NCI-H2227 (cell line): Measurements from ENCODE around the gene SPOP.

Experiments used
- DNase-seq: peaks from one replicate; lab custom pipeline; 2025; ENCODE audit not compliant: unreplicated experiment; lab: John Stamatoyannopoulos, UW

SPOP gene

DNA sequence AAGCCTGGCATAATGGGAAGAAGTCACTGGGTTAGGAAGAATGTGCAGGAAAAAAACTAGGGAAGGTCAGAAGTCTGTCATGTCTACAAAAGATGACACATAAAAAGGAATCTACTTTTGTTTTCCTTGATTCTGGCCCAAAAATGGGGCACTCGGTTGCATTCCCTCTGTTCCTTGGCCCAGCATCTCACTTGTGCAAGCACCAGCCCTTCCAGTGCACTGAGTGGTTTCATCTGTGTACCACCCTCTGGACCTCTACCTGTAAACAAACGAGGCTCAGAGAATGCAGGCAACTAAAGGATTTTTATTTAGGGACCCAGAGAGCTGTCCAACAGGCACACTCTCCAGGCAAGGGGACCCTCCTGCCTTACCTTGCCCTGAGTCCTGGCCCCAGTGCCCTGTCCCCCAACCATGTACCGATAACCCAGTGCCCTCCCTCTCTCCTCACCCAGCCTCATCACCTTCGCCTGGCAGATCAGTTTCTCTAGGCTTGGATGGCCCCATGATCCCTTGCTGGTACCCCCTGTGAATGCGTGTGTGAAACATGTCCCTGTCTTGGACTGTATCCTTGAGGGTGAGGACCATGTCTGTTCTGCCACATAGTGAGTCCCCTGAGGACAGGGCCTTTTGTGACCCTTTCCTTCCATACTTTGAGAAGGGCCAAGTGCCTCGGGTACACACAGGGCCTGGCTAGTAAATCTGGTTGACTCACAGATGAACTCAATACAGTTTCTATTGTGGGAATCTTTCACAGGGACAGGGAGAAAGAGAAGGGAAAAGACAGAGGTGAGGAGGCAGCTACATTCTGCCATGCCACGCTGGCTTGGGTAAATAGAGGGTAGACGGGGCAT is 88.9 kb downstream of the SPOP start:
- DNase-seq, result no peak

DNA sequence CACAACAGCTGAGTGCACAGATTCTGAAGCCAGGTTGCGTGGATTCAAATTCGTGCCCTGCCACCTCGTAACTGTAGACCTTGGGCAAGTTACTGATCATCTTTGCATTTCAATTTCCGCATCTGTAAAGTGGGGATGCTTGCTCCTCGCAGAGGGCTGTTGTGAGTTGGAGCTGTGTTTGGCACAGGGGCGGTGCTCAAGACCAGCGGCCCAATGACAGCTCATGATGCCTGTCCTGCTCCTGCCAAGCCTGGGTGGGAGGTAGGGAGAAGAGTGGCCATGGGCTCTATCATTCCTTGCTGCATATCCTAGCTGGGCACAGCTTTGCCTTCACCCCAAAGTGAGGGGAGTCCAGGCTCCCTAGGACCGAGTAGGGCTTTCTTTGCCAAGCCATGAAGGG is 89.6 kb downstream of the SPOP start:
- no peak for DNase-seq

DNA sequence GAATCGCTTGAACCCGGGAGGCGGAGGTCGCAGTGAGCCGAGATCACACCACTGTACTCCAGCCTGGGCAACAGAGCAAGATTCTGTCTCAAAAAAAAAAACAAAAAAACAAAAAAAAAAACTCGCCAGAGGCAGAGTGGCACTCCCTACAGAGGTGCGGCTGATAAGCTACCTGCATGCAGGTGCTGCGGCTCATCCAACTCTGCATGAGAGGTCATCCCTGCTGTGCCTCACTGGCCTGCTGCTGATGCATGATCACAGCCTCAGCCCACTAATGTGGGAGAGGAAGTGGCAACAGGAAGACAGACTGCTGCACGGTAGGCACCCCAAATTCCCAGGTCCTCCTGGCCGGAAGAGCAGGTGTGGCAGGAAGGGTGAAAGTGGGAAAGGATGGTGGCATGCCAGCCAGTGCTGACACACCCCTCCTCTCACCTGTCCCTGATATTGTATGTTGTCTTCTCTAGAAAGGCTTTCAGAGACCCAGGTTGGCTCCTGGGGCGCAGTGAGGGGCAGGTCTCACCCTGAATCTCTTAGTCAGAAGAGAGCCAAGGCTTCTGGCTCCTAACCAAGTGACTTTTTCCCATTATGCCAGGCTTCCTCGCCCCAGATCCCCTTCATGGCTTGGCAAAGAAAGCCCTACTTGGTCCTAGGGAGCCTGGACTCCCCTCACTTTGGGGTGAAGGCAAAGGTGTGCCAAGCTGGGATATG is 90.4 kb downstream of the SPOP start:
- no peak for DNase-seq

GRCh38 chr17:49585422-49586027 is 92.4 kb downstream of the SPOP start:
- DNase-seq, result no peak

GRCh38 chr17:49583889-49584288 is 94.0 kb downstream of the SPOP start:
- DNase-seq, result no peak

DNA sequence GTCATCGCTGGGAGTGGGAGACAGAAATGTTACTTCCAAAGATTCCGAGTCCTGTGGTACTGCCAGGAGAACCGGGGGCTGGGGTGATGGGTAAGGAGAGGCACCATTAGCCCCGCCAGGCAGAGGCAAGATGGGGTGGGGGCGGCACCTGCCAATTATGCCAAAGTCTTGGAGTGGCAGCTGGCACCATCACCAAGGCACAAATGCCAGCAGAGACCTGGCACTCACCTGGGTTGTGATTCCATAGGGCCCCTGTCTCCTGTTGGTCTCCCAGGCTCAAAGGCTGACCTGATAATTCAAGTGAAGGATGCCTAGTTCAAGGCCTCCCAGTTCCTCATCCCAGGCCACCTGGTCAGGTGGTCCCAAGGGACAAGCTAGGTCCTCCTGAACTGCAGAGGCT is 94.7 kb downstream of the SPOP start:
- DNase-seq, result no peak

GRCh38 chr17:49582789-49583188 is 95.1 kb downstream of the SPOP start:
- DNase-seq, result no peak

DNA sequence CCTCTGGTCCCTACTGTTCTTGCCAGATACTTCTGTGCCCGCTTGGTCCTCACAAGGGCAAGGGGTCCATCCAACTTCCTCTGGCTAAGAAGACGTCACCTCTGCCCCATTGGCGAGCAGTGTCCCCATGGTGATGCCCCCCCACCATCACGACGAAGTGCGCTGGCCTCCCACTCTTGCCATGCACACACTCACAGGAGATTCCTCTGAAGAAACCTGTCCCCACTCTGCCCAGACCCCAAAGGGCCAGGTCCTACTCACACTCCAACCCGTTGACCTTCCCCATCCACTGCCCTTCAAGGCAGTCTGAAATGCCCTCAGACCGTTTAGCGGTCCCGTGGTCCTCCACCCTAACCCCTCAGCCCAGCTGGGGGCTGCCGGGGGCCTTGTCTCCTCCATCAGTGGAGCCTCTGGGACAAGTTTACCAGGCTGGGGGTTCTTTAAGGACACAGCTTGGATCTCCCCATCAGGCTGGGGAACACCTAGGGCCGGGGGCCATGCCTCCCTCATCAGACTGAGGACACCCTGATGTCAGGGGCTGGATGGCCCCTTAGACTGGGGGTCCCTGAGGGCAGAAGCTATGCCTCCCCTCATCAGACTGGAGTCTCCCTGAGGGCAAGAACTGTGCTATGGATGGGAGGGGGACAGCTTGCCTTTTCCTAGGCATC is 95.7 kb downstream of the SPOP start:
- no peak for DNase-seq

GRCh38 chr17:49581648-49581998 is 96.3 kb downstream of the SPOP start:
- DNase-seq, result no peak

GRCh38 chr17:49580981-49581647 is 96.8 kb downstream of the SPOP start:
- no peak for DNase-seq

- no peak for DNase-seq
Observed at GRCh38 chr17:49580055-49580721, 97.7 kb downstream of the SPOP start.

DNA sequence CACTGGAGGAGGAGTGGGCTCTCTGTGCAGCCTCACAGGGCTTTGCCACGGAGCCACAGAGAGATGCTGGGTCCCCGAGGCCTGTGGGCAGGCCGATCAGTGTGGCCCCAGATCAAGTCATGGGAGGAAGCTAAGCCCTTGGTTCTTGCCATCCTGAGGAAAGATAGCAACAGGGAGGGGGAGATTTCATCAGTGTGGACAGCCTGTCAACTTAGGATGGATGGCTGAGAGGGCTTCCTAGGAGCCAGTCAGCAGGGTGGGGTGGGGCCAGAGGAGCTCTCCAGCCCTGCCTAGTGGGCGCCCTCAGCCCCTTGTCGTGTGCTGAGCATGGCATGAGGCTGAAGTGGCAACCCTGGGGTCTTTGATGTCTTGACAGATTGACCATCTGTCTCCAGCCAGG is 98.4 kb downstream of the SPOP start:
- no peak for DNase-seq

DNA sequence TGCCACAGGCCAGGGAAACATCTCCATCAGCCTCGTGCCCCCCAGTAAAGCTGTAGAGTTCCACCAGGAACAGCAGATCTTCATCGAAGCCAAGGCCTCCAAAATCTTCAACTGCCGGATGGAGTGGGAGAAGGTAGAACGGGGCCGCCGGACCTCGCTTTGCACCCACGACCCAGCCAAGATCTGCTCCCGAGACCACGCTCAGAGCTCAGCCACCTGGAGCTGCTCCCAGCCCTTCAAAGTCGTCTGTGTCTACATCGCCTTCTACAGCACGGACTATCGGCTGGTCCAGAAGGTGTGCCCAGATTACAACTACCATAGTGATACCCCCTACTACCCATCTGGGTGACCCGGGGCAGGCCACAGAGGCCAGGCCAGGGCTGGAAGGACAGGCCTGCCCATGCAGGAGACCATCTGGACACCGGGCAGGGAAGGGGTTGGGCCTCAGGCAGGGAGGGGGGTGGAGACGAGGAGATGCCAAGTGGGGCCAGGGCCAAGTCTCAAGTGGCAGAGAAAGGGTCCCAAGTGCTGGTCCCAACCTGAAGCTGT is 98.9 kb downstream of the SPOP start:
- DNase-seq, result no peak

GRCh38 chr17:49578414-49578813 is 99.5 kb downstream of the SPOP start:
- DNase-seq, result no peak

DNA sequence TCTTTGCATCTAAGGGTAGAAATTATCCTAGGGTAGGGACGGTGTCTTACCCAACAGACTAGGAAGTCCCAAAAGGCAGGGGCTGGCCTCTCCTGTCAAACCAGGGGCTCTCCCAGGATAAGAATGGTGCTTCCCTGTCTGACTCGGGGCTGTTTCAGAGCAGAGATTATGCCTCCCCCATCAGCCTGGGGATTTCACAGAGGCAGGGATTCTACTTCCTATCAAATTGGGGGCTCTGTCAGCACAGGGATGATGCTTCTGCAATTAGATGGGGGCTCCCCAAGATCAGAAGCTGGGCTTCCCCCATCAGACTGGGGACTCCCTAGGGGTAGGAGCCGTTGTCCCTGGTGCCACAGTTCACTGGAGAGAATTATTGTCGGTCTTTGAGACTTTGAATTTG is 99.9 kb downstream of the SPOP start:
- no peak for DNase-seq

DNA sequence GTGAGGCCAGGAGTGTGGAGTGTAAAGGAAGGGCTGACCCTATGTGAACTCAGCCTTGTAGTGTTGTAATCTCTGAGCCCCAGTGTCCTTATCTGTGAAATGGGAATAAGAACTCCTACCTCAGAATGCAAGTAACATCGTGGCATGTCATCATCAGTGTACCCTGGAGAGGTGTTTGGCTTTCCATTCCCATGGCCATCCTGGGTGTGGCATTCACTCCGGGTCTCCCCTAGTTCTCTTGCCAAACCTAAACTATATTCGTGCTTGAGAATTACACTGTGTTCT is 100.3 kb downstream of the SPOP start:
- DNase-seq, result no peak

DNA sequence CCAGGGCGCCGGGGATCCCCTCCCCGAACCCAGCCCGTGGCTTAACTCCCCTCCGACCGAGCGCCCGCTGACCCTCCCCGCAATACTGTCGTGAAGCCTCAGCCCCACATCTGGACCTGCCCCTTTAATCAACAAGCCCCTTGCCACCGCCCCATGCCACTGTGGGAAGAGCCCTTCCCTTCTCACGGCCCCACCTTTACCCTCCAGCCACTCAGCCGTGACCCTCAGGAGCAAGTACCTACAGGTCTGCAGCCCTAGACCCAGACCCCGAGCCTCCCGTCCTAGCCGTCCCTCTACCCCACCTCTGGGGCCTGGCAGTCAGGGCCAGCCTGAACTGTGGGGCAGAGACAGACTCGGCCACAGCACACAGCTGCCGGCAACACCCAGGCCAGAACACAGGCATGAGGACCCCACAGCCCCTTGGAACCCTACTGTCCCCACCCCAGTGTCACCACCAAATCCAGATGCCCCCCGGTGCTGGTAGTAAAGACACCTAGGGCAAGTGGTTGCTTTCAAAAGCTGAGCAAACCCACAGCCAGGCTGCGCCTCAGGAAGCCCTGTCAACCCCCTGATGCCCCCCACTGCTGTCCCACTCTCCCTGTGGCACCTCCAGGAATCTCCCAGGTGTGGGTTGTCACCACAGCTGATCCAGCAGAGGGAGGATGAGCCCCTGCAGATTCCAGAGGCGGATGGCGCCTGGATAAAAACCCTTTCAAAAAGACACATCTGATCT is 100.8 kb downstream of the SPOP start:
- no peak for DNase-seq

DNA sequence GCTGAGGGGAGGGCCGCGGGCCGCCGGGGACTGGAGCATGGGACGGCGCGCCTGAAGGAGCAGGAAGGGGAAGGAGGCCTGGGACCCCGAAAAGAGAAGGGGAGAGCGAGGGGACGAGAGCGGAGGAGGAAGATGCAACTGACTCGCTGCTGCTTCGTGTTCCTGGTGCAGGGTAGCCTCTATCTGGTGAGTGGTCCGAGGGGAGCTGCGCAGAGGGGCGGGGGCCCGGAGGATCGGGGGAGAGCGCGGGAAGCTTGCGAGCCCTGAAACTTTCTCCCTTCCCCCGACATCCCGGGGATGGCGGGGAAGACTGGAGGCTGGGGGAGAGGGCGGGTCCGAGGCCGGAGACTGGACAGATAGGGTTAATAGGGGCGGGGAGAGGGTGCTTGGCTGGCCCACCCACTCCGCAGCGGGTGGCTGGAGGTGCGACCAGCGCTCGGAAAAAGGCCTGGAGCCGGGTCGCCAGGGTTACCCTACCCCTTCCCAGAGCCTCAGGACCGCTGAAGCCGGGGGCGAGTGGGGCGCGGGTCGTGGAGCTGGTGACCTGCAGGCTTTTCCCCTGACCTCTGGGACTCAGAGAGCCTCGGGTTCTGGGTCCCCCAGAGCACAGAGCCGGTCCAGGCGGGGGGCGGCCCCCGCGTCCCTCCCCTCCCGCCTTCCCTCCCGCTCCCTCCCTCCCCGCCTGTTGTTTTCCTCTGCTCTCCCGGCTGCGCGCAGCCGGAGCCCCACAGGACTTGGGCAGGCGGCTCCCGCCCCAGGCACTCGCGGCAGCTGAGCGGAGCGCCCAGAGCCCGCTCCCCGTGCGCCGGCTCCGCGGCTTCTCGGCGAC is 101.6 kb downstream of the SPOP start:
- DNase-seq, result peak; percentile 62

DNA sequence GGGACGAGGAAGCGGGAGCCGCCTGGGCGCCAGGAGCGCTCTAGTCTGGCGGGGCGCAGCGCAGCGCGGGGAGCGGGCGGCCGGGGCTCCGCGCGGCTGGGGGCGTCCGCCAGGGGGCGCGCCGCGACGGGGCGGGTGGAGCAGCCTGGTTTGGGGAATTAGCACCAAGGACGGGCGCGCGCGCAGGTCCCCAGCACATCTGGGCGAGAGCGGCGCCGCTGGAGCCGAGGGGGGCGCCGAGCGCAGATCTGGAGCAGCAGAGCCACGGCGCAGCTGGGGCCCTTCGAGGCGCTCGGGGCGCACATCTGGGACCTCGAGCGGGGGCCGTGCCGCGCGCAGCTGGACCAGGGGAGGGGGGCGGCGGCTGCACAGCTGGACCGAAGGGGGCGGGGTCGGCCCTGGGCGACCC is 102.2 kb downstream of the SPOP start, which contains the start of gene NXPH3:
TSS of gene NXPH3 (plus strand) at position 193 of the 409 bp plus-strand sequence. CDS start 349 bp downstream, outside the sequence.
- peak; percentile 79 for DNase-seq
